GM03348 (cell line): ENCODE results near the gene TRIM17.

Experiments used
- DNase-seq: peaks from one replicate; pipeline ENCODE4 v3.0.0; 2012; ENCODE audit warnings: low spot score

The TRIM17 gene

GRCh38 chr1:228366866-228367741, 49.6 kb downstream of the TRIM17 start:
- DNase-seq, result no peak

- no peak for DNase-seq
These were observed 50.4 kb downstream of the TRIM17 start for GRCh38 chr1:228366062-228366865.

- DNase-seq, result no peak
These were observed 51.2 kb downstream of the TRIM17 start for GRCh38 chr1:228365271-228366061.

GRCh38 chr1:228364706-228365213, 51.9 kb downstream of the TRIM17 start:
- DNase-seq, result no peak

- no peak for DNase-seq
These were observed 52.5 kb downstream of the TRIM17 start for GRCh38 chr1:228364068-228364705.

GRCh38 chr1:228363686-228364067, 53.0 kb downstream of the TRIM17 start:
- no peak for DNase-seq

- DNase-seq, result no peak
These were observed 53.7 kb downstream of the TRIM17 start for GRCh38 chr1:228362884-228363450.

- no peak for DNase-seq
These were observed 54.3 kb downstream of the TRIM17 start for GRCh38 chr1:228362141-228362883.

GRCh38 chr1:228361314-228362140, 55.1 kb downstream of the TRIM17 start:
- DNase-seq, result no peak

GRCh38 chr1:228360533-228361313, 55.9 kb downstream of the TRIM17 start:
- DNase-seq, result no peak

GRCh38 chr1:228359613-228360532, 56.8 kb downstream of the TRIM17 start:
- no peak for DNase-seq

- no peak for DNase-seq
These were observed 57.7 kb downstream of the TRIM17 start for GRCh38 chr1:228358764-228359612.

GRCh38 chr1:228358039-228358763, 58.5 kb downstream of the TRIM17 start:
- DNase-seq, result no peak
